Prostate gland (tissue), 2 donors: ENCODE results near the gene RBM19.

ENCODE experiments used
- CTCF ChIP-seq, 4 experiments: fragments of 200-600 bp in 2 of 4; fragments of 450-650 bp in 2 of 4; sonication (generic) in 2 of 4; IDR thresholded peaks; 1 replicate in 3 of 4; 2 replicates in 1 of 4; pipeline ENCODE4 v1.5.1; 2016 to 2019; ENCODE audit warnings: antibody characterized with exemption in 4 of 4, mild to moderate bottlenecking in 2 of 4, moderate library complexity in 2 of 4
- POLR2A ChIP-seq: fragments of 450-650 bp; IDR thresholded peaks from one replicate; pipeline ENCODE4 v1.6.1; 2016; ENCODE audit warnings: antibody characterized with exemption, mild to moderate bottlenecking
- POLR2AphosphoS5 ChIP-seq: sonication (generic); formaldehyde crosslinking; IDR thresholded peaks from one replicate; pipeline ENCODE4 v1.6.1; 2017; ENCODE audit warnings: antibody characterized with exemption

DNA sequence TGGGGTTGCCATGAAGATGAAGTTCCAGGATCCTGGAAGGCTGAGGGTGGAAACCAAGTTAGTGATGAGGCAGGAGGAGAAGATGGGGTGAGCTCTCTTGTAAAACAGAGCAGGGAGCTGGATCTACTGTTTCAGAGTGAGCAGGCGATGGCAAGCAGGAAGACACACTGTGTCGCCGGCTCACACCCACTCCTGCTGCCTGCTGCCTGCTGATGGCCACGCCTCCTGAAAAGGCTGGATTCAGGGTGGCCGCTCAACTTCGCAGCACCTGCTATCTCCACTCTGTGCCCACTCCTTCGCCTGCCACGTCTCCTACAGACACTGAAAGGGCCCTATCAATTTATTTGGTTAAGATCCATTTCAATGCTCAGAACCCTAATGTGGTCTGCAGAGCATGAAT, 96.1 kb downstream of the RBM19 start:
- TF ChIP-seq POLR2AphosphoS5 (no peak), POLR2A (no peak), CTCF (IDR thresholded peaks at IDR 0.05) (no peak)
